Bladder microvascular endothelial cell (primary cell): ENCODE data around the gene SPSB4. TPM values are rescaled to one million over a fixed set of nuclear protein-coding genes. Genes with fewer than 3 reads are reported as not detected.

ENCODE experiments used
- total RNA-seq: library from RNA; depleted of rRNA; stranded (reverse); fragments of >200 nt; gene quantifications from 2 replicates; pipeline ENCODE4 v1.2.3, GENCODE V29; 2014

The SPSB4 gene
- not detected in 2 replicates for total RNA-seq

DNA sequence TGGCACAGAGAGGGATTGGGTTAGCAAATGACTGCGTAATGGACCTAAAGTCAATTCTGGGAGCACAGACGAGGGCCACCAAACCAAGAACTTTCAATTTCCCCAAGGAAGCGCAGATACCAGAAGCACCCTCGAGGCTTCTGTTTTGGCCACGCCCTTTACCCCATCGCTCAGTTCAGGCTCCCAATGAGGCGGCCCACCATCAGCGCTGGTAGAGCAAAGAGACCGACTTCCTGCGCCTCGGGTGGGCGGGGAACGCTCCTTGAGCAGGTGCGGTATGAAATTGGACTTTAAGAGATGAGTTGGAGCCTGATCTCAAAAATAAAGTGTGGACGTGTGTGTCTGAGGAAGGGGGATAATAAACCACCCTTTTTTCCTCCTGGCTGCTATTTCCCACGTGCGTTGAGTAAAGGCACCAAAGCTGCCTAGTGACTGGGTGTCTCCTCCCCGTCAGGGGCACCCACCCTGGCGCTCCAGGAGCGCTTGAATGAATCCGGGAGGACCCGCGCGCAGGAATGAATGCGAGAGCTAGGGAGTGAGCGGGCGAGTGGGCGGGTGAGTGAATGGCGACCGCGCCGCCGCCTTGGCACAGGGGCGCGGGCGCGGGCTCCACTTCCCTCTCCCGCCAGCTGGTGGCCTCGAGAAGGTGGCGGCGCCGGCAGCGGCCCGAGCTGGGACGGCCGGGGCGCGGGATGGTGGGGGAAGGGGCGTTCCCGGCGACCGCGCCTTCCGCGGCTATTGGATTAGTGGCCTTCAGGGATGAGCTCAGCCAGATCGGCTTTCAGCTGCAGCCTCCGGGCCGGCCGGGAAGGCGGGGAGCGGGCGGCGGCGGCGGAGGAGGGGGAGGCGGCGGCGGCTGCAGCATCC is at the start of gene SPSB4:
Gene SPSB4, plus strand, starts transcription at position 772 of the 867 bp plus-strand sequence. CDS start 14,758 bp downstream, outside the sequence.

Other genes with a start within 250 kb of the SPSB4 start
- 30.8 and 60.9 TPM in 2 replicates for gene SLC25A36, start 109.5 kb upstream of the SPSB4 start, total RNA-seq
- gene PXYLP1, start 180.5 kb downstream of the SPSB4 start, total RNA-seq = 0.32 and 0.76 TPM in 2 replicates